ACC112 (cell line): ENCODE results near the gene NRTN.

Source experiments
- H2AFZ ChIP-seq: fragments of 200-600 bp; sonication (generic); one replicate; pipeline ENCODE4 v1.6.0; 2017; ENCODE audit warnings: antibody characterized with exemption, low read length; ENCODE audit not compliant: unreplicated experiment
- H3K27ac ChIP-seq: fragments of 200-600 bp; sonication (generic); 2 replicates; pipeline ENCODE4 v1.5.1; 2014; ENCODE audit warnings: low read depth, mild to moderate bottlenecking, antibody characterized with exemption, low read length, moderate library complexity
- H3K27me3 ChIP-seq: fragments of 200-600 bp; sonication (generic); 2 replicates; pipeline ENCODE4 v1.6.1; 2014; ENCODE audit warnings: mild to moderate bottlenecking, antibody characterized with exemption, low read length, moderate library complexity, mixed read lengths; ENCODE audit not compliant: insufficient read depth
- H3K36me3 ChIP-seq: fragments of 200-600 bp; sonication (generic); 2 replicates; pipeline ENCODE4 v1.6.1; 2016; ENCODE audit warnings: mild to moderate bottlenecking, antibody characterized with exemption, low read length, moderate library complexity, mixed read lengths; ENCODE audit not compliant: insufficient read depth
- H3K4me1 ChIP-seq: fragments of 200-600 bp; sonication (generic); one replicate; pipeline ENCODE4 v1.6.1; 2016; ENCODE audit warnings: low read length, mixed read lengths; ENCODE audit not compliant: insufficient read depth, unreplicated experiment, control insufficient read depth
- H3K4me3 ChIP-seq: fragments of 200-600 bp; sonication (generic); 2 replicates; pipeline ENCODE4 v1.5.1; 2014; ENCODE audit warnings: mild to moderate bottlenecking, low read depth, low read length
- H3K79me2 ChIP-seq: fragments of 200-600 bp; sonication (generic); one replicate; pipeline ENCODE4 v1.6.0; 2016; ENCODE audit warnings: low read length; ENCODE audit not compliant: control insufficient read depth, unreplicated experiment, insufficient read depth

The NRTN gene

GRCh38 chr19:5790559-5791520, 14.0 kb upstream of the NRTN start, which contains the start of gene DUS3L:
Gene DUS3L, minus strand, starts transcription at chr19:5791163. Its CDS starts 22 bp downstream, at chr19:5791141.
- Histone ChIP-seq H3K27me3 (no peaks in the 10 kb centered on the region), H3K79me2 (peaks cover 3% of the 10 kb centered on the region), H3K4me3 (peak within 1 kb of the TSS; percentile 93), H3K36me3 (no peaks in the 10 kb centered on the region), H2AFZ (peak within 1 kb of the TSS; percentile 80), H3K4me1 (no peaks in the 10 kb centered on the region), H3K27ac (peak within 1 kb of the TSS; percentile 91)

- Histone ChIP-seq H3K4me3 (no peak overlapping the region), H3K27me3 (no peaks in the 10 kb centered on the region), H2AFZ (no peak overlapping the region), H3K4me1 (no peaks in the 10 kb centered on the region), H3K27ac (no peak overlapping the region), H3K79me2 (peaks cover 3% of the 10 kb centered on the region), H3K36me3 (no peaks in the 10 kb centered on the region)
Measured at GRCh38 chr19:5792224-5792623, 12.6 kb upstream of the NRTN start.

- no peak overlapping the region for H2AFZ ChIP-seq
- no peak overlapping the region for H3K27ac ChIP-seq
- no peaks in the 10 kb centered on the region for H3K4me1 ChIP-seq
- H3K4me3 ChIP-seq, result no peak overlapping the region
- peaks cover 3% of the 10 kb centered on the region for H3K79me2 ChIP-seq
- H3K27me3 ChIP-seq, result no peaks in the 10 kb centered on the region
- H3K36me3 ChIP-seq, result no peaks in the 10 kb centered on the region
Measured at GRCh38 chr19:5793188-5793587, 11.7 kb upstream of the NRTN start.

DNA sequence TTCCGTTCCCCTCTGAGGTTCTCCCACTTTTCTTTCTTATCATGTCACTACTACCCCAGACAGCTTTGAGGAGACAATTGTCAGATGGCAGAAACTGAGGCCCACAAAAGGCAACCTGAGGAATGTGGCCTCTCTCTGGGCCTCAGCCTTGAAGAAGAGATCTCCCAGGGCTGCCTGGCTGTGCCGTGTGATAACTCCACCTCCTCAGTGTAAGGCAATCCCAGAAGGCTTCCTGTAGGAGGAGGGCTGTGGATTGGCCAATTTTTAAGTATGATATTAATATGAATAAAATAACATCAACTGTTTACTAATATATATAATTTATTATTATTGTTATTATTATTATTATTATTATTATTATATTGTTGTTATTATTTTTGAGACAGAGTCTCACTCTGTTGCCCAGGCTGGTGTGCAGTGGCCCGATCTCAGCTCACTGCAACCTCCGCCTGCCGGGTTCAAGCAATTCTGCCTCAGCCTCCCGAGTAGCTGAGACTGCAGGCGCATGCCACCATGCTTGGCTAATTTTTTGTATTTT, 9.4 kb upstream of the NRTN start:
- Histone ChIP-seq H2AFZ (no peak overlapping the region), H3K27ac (no peak overlapping the region), H3K4me1 (no peaks in the 10 kb centered on the region), H3K27me3 (no peaks in the 10 kb centered on the region), H3K4me3 (no peak overlapping the region), H3K36me3 (no peaks in the 10 kb centered on the region), H3K79me2 (no peaks in the 10 kb centered on the region)

DNA sequence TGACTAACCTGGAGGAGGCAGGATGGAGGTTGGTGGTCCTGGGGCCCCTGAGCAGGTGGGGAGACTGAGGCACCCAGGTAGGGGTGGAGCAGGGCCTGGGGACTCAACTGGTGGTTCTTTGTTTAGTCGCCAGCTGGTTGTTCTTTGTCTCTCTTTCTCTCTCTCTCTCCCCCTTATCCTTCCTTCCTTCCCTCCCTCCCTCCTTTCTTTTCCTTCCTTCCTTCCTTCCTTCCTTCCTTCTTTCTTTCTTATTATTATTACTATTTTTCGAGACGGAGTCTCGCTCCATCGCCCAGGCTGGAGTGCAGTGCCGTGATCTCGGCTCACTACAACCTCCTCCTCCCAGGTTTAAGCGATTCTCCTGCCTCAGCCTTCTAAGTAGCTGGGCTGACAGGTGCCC, 6.6 kb upstream of the NRTN start:
- Histone ChIP-seq H3K27ac (no peak overlapping the region), H3K4me3 (no peak overlapping the region), H2AFZ (no peak overlapping the region), H3K79me2 (no peaks in the 10 kb centered on the region), H3K4me1 (no peaks in the 10 kb centered on the region), H3K27me3 (no peaks in the 10 kb centered on the region), H3K36me3 (no peaks in the 10 kb centered on the region)

DNA sequence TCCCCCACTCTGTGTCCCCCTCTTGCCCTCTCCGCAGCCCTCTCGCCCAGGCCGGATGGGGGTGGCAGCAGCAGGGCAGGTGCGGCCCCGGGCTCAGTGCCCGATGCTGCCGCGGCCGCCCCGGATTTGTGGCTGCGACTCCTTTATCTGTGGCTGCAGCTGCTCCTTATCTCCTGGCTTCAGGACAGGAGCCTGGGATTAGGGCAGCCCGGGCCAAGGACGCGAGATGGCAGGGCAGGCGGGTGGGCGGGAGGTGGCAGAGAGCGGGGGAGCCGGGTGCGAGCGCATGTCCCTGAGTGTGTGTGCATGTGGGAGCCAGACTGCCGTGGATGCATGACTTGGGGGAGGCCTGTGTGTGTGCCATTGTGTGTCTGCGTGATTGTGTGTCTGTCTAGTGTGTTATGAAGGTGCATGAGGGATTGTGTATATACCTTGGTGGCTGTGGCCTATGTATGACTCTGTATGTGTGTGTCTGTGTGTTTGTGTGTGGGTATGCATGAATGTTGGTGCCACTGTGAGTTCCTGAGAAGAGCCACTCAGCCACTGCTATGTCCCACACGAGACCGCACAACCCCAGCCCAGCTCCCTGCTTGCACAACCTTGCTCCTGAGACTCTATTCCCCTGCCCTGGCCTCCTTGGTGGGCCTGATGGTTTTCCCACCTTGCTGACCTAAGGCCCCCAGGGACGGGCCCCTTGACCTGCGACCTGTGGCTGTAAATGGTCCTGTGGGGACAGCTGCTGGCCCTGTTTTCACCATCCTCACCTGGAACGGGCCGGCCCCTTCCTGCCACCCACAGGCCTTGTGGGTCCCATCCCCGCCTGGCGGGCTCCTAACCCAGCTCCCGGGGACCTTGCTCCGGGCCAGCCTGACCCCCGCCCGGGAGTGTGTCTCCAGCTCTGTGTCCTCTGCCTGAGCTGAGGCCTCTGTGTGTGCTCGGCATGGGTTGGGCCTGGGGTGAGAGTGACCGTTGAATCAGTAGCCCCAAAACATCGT, 5.3 kb upstream of the NRTN start:
- no peak overlapping the region for H3K4me3 ChIP-seq
- peaks cover 5% of the 10 kb centered on the region for H3K27me3 ChIP-seq
- H3K27ac ChIP-seq, result no peak overlapping the region
- H2AFZ ChIP-seq, result no peak overlapping the region
- H3K4me1 ChIP-seq, result peaks cover 3% of the 10 kb centered on the region
- no peaks in the 10 kb centered on the region for H3K79me2 ChIP-seq
- H3K36me3 ChIP-seq, result no peaks in the 10 kb centered on the region

DNA sequence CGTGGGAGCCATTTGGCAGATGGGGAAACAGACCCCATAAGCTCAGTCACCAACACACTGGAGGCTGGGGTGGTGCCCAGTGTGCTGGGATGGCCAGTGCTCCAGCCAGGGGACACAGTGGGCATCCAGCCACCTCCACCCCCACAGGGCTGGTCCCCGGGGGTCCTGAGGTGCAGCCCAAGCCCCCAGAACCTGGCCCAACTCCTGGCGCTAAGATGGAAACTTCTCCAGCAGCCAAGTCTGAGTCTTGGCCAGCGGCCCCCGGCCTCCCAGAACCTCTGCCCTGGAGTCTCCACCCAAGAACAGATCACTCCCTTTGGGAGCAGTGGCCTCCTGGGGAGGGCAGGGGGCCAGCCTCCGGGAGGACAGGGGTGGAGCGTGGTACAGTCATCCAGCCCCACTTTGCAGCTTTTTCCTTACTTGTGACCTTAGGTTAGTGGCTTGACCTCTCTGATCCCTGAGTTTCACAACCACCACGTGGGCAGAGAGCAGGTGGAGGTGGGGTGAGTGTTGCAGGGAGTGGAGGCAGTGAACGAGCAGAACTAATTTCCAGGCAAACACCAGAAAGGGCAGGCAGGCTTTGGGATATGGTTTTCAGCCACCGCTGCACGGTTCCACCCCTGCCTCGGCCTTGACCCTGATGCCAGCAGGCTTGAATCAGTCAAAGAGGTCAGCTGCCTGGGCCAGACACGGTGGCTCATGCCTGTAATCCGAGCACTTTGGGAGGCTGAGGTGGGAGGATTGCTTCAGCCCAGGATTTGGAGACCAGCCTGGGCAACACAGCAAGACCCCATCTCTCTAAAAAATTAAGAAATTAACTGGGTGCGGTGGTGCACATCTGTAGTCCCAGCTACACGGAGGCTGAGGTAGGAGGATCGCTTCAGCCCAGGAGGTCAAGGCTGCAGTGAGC, 4.3 kb upstream of the NRTN start:
- Histone ChIP-seq H3K36me3 (no peaks in the 10 kb centered on the region), H3K27ac (no peak overlapping the region), H3K27me3 (peaks cover 11% of the 10 kb centered on the region), H3K79me2 (no peaks in the 10 kb centered on the region), H3K4me1 (peaks cover 3% of the 10 kb centered on the region), H3K4me3 (no peak overlapping the region), H2AFZ (no peak overlapping the region)

DNA sequence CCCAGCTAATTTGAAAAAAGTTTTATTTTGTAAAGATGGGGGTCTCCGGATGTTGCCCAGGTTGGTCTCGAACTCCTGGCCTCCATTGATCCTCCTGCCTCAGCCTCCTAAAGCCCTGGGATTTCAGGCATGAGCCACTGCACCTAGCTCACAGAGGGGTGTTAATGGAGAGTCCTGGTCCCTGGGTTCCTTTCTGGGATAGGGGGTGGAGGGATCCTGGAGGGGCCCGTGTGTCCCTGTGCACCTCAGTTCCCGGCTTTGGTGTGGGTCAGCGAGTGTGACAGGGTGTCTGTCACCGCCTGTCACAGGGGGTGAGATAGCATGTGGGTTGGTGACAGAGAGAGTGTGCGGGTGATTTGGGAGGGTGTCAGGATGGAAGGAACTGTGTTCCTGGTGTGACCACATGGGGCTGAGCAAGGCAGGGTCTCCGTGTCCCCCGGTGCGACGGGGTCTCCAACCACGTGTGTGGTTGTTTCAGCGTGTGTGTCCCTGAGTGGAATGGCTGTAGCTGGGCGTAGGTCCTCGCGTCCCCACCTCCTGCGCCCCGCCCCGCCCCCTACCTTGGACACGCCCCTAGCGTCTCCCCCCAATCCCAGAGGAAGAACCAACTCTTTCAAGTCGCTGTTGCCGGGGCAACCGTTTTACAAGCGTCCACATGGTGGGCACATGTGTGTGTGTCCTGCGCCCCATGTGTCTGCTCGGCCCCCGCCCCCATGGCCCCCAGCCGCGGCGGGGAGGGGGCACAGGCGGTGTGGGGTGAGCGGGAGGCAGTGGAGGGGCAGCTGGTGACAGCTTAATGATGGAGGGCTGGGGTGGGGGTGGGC, 2.9 kb upstream of the NRTN start:
- Histone ChIP-seq H3K36me3 (no peaks in the 10 kb centered on the region), H3K27me3 (peaks cover 18% of the 10 kb centered on the region), H3K4me1 (peaks cover 3% of the 10 kb centered on the region), H3K27ac (no peak overlapping the region), H3K79me2 (no peaks in the 10 kb centered on the region), H2AFZ (no peak overlapping the region), H3K4me3 (no peak overlapping the region)

DNA sequence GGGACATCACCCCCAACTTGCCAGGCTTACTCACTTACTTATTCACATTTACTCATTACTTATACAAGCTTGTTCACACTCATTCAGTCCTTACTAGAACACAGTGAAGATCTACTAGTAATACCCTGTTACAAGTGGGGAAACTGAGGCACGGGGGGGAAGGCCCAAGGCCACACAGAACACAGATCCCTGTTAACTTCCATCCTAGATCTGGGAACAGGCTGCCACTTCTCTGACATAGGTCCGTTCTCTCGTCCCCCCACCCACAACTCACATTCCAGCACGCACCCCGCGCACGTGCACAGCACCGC, 1.5 kb upstream of the NRTN start:
- H3K36me3 ChIP-seq, result no peaks in the 10 kb centered on the region
- no peaks in the 10 kb centered on the region for H3K79me2 ChIP-seq
- H3K27me3 ChIP-seq, result peaks cover 18% of the 10 kb centered on the region
- H3K4me3 ChIP-seq, result peak overlapping the region; percentile 70
- peaks cover 3% of the 10 kb centered on the region for H3K4me1 ChIP-seq
- no peak overlapping the region for H3K27ac ChIP-seq
- H2AFZ ChIP-seq, result no peak overlapping the region
